ENCODE data around the gene SPAG4.

SPAG4 gene

GRCh38 chr20:35644806-35645205 is 29.2 kb downstream of the SPAG4 start:
- FAIRE-seq (no peak), DNase-seq (ENCODE audit: insufficient read length, low spot score) (no peak)
- TF ChIP-seq CTCF (IDR thresholded peaks at IDR 0.05; ENCODE audit: insufficient read depth, missing control alignments) = no peak

- no peak for FAIRE-seq
- no peak for TF ChIP-seq CTCF (IDR thresholded peaks at IDR 0.05; ENCODE audit: insufficient read depth, missing control alignments)
Measured at GRCh38 chr20:35648836-35649235, 33.2 kb downstream of the SPAG4 start.

GRCh38 chr20:35650632-35651031 is 35.0 kb downstream of the SPAG4 start:
- no peak for TF ChIP-seq CTCF (IDR thresholded peaks at IDR 0.05; ENCODE audit: insufficient read depth, missing control alignments)
- DNase-seq (ENCODE audit: insufficient read length, low spot score) (no peak), FAIRE-seq (no peak)

More at GRCh38 chr20:35648836-35649235, 33.2 kb downstream of the SPAG4 start:
- DNase-seq (ENCODE audit: insufficient read length, low spot score) = no peak

GRCh38 chr20:35651958-35652357 is 36.3 kb downstream of the SPAG4 start:
- no peak for DNase-seq (ENCODE audit: insufficient read length, low spot score)
- FAIRE-seq = no peak
- no peak for TF ChIP-seq CTCF (IDR thresholded peaks at IDR 0.05; ENCODE audit: insufficient read depth, missing control alignments)

- TF ChIP-seq CTCF (IDR thresholded peaks at IDR 0.05; ENCODE audit: insufficient read depth, missing control alignments) = no peak
- DNase-seq (ENCODE audit: insufficient read length, low spot score) = no peak
- FAIRE-seq = no peak
Measured at GRCh38 chr20:35652641-35653429, 37.2 kb downstream of the SPAG4 start.

- no peak for FAIRE-seq
- TF ChIP-seq CTCF (IDR thresholded peaks at IDR 0.05; ENCODE audit: insufficient read depth, missing control alignments) = no peak
- DNase-seq (ENCODE audit: insufficient read length, low spot score) = no peak
Measured at GRCh38 chr20:35653430-35653734, 37.8 kb downstream of the SPAG4 start.

- DNase-seq (ENCODE audit: insufficient read length, low spot score) (no peak), FAIRE-seq (no peak)
- TF ChIP-seq CTCF (IDR thresholded peaks at IDR 0.05; ENCODE audit: insufficient read depth, missing control alignments) = no peak
Measured at GRCh38 chr20:35653893-35654292, 38.3 kb downstream of the SPAG4 start.
